KOPT-K1 (cell line): ENCODE data around the gene FOXN1.
"Not testable (repeated sequence)": the region's sequence is repeated elsewhere in the genome, so short reads cannot be mapped to it uniquely, and the experiment has no call there.

ENCODE experiments used
- H3K27ac ChIP-seq: fragments of 200-600 bp; sonication (generic); 2 replicates; pipeline ENCODE4 v1.5.1; 2016; ENCODE audit warnings: antibody characterized with exemption, mild to moderate bottlenecking, low read depth, low read length; ENCODE audit not compliant: poor library complexity, severe bottlenecking
- H3K36me3 ChIP-seq: fragments of 200-600 bp; sonication (generic); 2 replicates; pipeline ENCODE4 v1.5.1; 2017; ENCODE audit warnings: antibody characterized with exemption, mild to moderate bottlenecking, low read length, moderate library complexity; ENCODE audit not compliant: insufficient read depth
- H3K9me3 ChIP-seq: fragments of 200-600 bp; sonication (generic); 2 replicates; pipeline ENCODE4 v1.5.1; 2017; ENCODE audit warnings: antibody characterized with exemption, low read length, mild to moderate bottlenecking; ENCODE audit not compliant: insufficient read depth, poor library complexity, severe bottlenecking

Gene FOXN1

DNA sequence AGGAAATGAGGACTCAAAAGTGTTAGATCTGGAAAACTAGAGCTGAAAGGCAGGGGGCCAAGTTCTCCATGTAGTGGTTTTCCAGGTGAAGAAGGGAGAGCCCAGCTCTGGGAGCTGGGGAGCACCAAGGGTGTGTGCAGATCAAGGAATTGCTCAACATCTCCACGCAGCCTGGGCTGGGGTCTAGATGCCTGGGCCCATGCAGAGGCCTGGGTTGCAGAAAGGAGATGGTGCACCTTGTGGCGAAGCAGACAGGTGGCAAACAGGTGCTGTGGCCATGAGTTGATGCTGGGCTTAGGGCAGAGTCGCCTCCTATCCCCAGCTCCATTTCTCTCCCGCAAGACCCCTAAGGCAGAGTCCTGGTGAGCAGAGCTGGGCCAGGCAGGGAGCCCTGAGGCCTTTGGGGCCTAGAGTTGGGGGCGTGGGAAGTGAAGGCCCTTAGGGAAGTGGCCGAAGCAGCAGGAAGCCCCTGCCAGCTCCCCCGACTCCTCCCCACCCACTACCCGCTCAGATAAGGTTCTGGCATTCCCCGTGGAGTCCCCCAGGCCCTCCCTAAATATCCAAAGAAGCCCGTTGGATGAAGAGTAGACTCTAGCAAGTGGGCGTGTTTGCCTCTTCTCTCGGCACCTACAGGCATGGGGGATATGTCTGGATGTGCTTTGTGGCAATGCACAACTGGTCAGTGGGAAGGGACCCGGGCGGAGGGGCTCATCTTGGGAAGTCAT is 777 bp downstream of the FOXN1 start:
- Histone ChIP-seq H3K27ac (no peak overlapping the region), H3K9me3 (no peaks in the 10 kb centered on the region), H3K36me3 (no peaks in the 10 kb centered on the region)

DNA sequence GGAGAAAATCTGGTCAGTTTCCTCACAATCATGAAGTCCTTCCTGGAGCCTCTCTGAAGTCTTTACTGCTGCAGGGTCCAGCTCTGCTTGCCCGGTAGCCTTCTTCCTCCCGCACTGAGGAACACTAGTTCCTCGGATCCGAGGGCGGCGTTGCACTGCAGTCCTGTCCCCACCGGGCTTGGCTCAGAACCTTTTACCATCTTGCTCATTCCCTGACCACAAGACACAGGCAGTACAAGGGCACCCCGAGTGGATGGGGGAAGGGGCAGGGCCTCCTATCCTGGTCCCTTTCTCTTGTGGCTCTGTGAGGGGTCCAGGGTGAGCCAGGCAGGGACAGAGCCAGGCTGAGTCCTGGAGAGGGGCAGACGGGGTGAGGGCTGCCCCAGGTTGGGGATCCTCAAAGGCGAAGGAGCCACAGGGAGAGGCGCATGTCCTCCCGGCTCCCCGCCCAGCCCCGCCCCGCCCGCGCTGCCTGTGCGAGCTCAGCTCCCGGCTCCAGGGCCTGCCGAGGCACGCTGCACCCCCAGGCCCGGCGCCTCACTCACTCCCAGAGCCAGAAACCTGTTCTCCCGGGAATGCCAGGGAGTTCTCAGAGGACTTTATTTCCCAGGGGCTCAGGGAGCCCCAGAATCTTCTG is 1.5 kb downstream of the FOXN1 start:
- Histone ChIP-seq H3K27ac (no peak overlapping the region), H3K9me3 (no peaks in the 10 kb centered on the region), H3K36me3 (no peaks in the 10 kb centered on the region)

DNA sequence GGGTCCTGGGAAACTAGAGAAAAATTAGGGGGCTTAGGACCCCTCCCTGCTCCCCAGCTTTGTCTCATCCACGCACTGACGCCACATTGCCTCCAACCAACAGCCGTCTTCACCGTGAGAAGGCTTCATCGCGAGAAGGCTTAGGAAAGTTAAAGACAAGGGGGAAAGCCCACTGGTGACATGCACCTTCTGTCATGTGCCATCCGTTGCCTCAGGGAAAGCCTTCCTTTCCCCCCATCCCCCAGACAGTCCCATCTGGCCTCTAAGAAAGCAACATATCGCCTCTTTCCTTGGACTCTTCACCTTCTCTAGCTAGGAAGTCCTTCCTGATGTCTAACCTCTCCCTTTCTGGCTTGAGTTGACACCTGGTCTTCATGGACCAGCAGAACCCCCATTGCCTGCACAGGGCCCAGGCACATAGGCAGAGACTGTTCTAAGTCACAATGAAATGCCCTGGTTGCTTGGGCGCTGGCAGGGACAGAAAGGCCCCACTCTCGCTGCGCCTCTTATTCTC is 2.1 kb downstream of the FOXN1 start:
- Histone ChIP-seq H3K36me3 (no peaks in the 10 kb centered on the region), H3K27ac (no peak overlapping the region), H3K9me3 (no peaks in the 10 kb centered on the region)

DNA sequence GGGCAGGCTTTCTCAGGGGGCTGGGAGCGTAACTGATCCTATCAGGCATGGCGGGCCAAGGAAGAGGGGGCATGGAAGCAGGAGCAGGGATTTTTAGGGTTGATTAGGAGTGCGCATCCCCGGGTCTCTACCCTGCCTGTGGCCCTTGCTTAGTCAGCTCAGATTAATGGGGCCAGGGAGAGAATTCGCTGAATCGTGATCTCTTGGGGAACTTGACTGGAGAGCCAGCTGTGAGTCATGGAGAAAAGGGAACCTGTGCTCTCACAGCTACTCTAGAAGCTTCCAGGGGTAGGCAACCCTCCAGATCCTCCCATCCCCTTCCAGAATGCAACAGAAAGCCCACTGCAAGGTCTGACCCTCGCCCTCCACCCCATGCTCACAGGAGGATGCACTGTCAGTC is 3.6 kb downstream of the FOXN1 start:
- Histone ChIP-seq H3K36me3 (no peaks in the 10 kb centered on the region), H3K27ac (no peak overlapping the region), H3K9me3 (no peaks in the 10 kb centered on the region)

DNA sequence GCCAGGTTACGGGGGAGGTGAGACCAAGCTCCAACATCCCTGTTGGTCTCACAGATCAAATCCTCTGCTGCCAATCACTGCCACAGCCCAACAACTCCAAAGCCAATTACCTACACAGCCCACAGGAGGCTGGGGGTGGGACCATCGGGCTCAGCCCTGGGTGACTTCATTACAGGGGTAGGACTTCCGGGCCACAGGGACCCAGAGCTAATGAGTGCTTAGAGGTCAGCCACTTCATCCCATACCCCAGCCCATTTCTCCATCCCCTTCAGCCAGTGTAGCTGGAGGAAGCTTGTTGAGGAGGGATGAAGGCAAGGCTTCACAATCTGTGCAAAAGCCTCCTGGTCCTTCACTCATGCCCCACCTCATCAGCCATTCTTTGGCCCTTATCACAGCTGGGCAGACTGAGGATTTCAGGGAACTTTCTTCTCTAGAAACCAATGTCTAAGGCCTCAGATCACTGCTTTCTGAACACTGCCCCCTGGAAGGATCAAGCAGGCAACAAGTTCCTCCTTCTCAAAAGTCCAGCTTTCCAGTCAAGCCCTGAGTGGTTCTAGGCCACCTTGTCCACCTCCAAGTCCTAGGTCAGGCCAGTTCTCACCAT is 5.8 kb downstream of the FOXN1 start:
- Histone ChIP-seq H3K9me3 (peaks cover 19% of the 10 kb centered on the region), H3K27ac (no peak overlapping the region), H3K36me3 (no peaks in the 10 kb centered on the region)

DNA sequence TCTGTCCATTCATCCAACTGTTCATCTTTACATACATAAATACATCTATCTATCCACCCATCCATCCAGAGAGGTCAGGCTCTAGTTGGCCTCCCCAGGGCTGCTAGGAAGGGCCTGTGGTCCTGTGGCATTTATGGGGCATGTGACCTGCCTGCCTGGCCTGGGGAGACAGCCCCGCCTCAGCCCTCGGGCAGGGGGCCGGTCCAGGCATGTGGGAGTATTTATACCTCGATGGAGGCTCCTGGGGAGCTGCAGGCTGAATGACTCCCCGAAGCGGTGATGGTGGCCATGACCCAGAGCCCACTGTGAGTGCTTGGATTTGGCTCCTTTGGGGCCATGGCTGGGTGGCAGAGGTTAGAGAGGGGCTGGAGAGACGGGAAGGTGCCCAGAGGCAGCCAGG is 7.3 kb downstream of the FOXN1 start:
- Histone ChIP-seq H3K36me3 (no peaks in the 10 kb centered on the region), H3K9me3 (peaks cover 25% of the 10 kb centered on the region), H3K27ac (no peak overlapping the region)

DNA sequence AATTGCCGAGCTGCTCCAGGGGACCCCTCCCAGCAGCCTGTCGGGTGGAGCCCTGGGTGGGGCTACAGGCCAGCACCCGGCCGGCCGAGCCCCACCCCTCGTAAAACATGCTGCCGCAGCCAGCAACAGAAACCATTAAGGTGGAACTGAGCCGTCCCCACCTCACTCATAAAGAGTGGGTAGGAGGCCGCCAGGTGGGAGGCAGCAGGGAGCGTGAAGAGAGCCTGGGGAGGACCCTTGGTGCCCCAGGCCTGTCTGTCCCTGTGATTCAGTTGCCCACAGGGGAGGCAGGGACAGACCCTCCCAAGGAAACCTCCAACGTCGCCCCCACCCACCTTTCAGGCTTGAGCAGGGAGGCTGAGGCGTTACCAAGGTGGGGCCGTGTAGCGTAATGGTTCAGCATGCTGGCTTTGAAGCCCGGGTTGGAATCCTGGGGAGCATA is 8.4 kb downstream of the FOXN1 start:
- Histone ChIP-seq H3K36me3 (no peaks in the 10 kb centered on the region), H3K9me3 (peaks cover 25% of the 10 kb centered on the region), H3K27ac (no peak overlapping the region)

DNA sequence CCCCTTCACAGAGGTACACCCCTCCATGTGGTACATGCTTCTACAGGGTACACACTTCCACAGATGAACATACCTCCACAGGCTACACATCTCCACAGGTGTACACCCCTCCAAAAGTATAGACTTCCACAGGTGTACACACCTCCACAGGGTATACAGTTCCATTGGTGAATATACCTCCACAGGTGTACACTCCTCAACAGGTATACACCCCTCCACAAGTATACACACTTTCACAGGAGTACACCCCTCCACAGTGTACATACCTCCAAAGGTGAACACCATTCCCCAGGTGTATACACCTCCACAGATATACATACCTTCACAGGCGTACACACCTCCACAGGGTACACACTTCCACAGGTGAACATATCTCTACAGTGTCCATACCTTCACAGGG is 9.4 kb downstream of the FOXN1 start:
- Histone ChIP-seq H3K36me3 (no peaks in the 10 kb centered on the region), H3K9me3 (peaks cover 25% of the 10 kb centered on the region), H3K27ac (no peak overlapping the region)

DNA sequence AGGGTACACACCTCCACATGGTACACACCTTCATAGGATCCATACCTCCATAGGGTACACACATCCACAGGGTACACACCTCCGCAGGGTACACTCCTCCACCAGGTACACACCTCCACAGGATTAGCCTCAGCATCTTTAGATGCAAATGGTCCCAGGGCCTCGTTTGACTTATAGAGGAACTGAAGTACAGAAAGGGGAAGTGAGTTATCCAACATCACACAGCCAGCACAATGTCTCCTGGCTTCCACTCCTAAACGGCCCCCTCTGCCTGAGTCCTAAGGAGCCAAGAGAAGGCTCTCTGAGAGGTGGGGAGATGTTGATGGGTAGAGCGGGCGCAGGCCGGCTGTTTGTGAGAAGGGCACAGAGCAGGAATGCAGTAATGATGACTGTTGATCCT is 12.0 kb downstream of the FOXN1 start:
- H3K36me3 ChIP-seq, result no peaks in the 10 kb centered on the region
- no peak overlapping the region for H3K27ac ChIP-seq
- H3K9me3 ChIP-seq, result peaks cover 25% of the 10 kb centered on the region

DNA sequence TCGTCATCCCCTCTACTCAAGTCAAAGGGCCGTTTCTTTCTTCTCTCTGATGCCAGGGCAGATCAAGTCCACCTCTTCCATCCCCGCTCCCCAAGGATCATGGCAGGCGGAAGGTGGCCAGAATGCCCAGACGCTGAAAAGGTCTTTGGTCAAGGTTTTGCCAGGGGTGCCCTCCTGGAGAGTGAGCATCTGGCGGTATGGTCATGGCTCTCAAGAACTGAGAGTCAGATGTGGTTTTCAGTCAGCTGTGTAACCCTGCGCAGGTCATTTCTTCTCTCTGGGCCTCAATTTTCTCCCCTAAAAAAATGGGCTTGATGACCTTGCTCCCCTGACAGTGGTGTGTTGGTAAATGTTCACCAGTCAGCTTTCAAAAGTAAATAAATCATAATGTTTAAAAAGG is 12.4 kb downstream of the FOXN1 start:
- Histone ChIP-seq H3K27ac (no peak overlapping the region), H3K36me3 (no peaks in the 10 kb centered on the region), H3K9me3 (peaks cover 25% of the 10 kb centered on the region)

DNA sequence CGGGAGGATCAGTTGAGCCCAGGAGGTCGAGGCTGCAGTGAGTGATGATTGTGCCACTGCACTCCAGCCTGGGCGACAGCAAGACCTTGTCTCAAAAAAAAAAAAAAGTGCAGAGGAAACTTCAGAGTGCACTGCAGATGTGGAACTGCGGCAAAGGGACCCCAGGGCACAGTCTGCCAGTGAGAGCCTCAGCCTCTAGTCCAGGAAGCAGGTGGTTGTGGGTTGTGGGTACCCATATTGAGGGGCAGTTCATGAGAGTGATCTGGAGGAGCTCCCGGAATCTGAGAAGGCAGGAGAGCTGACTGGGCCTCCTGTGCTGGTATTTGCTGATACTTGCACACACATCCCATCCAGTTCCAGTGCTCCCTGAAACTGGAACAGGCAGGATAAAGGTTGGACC is 13.1 kb downstream of the FOXN1 start:
- Histone ChIP-seq H3K36me3 (no peaks in the 10 kb centered on the region), H3K27ac (peak overlapping the region; percentile 43), H3K9me3 (peaks cover 25% of the 10 kb centered on the region)

DNA sequence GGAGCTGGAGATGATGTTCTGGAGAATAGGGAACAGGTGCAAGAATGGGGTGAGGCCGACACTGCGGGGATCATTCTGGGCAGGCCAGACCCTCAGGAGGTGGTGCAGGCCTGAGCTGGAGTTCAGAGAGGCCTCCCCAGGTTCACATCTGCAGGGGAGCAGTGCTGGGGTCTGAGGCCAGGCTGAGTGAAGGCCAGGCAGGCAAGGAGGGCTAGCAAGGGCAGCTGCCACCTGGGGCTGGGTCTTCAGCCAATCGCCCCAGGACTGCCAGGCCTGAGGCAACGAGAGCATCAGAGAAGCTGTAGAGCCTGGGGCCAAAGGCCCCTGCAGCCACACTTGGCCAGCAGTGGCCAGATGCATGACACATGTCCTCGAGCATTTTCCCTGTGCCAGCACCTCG is 14.5 kb downstream of the FOXN1 start:
- Histone ChIP-seq H3K27ac (no peak overlapping the region), H3K36me3 (no peaks in the 10 kb centered on the region), H3K9me3 (peaks cover 18% of the 10 kb centered on the region)

DNA sequence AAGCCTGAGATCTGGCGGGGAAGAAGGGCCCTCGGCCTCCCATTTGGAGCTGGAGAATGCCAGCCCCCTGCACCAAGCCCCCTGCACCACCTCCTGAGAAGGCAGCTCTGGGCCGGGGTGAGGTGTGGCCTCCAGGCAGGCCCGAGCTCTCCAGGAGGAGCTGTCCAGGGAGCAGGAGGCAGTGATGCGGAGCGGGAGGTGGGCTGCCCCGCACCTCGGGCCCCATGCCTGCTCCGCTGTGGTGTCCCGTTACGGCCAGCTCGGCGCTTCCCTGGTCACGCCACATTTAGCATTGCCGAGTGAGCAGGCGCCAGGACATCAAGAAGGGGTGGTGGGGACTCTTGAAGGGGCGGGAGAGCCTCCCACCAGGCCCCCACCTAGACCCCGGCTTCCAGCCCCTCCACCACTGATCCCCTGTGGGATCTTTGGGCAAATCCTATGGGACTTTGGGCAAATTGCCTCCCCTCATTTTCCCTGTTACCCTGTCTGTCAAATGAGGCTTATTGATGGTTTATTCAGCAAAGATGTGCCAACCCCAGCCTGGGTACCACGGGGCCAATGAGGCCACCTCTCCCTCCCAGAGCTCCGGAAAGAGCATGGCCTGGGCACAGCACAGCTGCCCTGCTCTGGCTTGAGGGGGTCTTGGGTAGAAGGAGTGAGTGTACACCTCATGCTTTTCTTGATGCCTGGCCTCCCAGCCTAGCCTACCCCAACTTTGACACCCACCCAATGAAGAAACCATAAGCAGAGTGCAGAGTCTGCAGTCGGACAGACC is 15.3 kb downstream of the FOXN1 start:
- H3K27ac ChIP-seq, result no peak overlapping the region
- peaks cover 11% of the 10 kb centered on the region for H3K9me3 ChIP-seq
- no peaks in the 10 kb centered on the region for H3K36me3 ChIP-seq

DNA sequence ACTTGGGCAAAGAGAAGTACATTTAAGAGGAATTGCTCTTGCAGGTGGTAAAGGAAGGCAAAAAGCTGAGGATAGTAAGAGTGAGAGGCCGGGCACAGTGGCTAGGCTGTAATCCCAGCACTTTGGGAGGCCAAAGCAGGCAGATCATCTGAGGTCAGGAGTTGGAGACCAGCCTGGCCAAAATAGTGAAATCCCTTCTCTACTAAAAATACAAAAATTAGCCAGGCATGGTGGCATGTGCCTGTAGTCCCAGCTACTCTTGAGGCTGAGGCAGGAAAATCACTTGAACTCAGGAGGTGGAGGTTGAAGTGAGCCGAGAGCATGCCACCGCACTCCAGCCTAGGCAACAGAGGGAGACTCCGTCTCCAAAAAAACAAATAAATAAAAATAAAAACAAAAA is 16.1 kb downstream of the FOXN1 start:
- H3K36me3 ChIP-seq, H3K27ac ChIP-seq, H3K9me3 ChIP-seq: not testable (repeated sequence)

DNA sequence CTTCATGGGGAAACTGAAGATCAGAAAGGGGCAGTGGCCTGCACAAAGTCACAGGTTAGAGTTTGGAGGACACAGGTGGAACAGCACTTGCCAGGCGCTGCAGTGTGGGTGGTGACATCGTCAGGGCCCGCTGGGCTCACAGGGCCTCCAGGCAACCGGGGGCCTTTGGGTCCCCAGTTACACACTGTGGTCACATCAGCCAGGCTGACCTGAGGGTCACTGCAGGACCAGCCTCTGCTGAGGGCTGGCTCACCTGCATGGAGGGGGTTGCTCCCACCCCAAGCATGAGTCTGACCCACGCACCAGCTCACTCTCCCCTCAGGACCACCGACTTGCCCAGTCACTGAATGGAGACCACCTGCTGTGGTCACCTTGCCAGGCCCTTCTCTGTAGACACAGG is 17.0 kb downstream of the FOXN1 start:
- H3K27ac ChIP-seq, result no peak overlapping the region
- H3K9me3 ChIP-seq, result no peaks in the 10 kb centered on the region
- no peaks in the 10 kb centered on the region for H3K36me3 ChIP-seq
